RWPE1 (cell line): Measurements from ENCODE around the gene HHIP.

ENCODE experiments used
- CTCF ChIA-PET: fragments of 350-600 bp; sonication (Branson Sonifier 250); formaldehyde crosslinking; extraction: SDS; loops from one replicate; lab custom pipeline; 2021; lab: Yijun Ruan, JAX
- POLR2A ChIA-PET: fragments of 400-600 bp; formaldehyde crosslinking; extraction: SDS; loops from one replicate; lab custom pipeline; 2020; ENCODE audit warnings: antibody characterized with exemption; ENCODE audit not compliant: low non-redundant PET; lab: Yijun Ruan, JAX
- DNase-seq: peaks from one replicate; pipeline ENCODE4 v3.0.0; 2012; ENCODE audit warnings: low spot score
- H3K27ac ChIP-seq: fragments of 450-650 bp; 2 replicates; pipeline ENCODE4 v1.5.1; 2017
- TF ChIP-seq, protein P1 (sequence below): fragments of 450-650 bp; conservative IDR thresholded peaks from 2 replicates; pipeline ENCODE4 v1.5.1; 2017; ENCODE audit warnings: low read depth, mild to moderate bottlenecking

Gene HHIP

DNA sequence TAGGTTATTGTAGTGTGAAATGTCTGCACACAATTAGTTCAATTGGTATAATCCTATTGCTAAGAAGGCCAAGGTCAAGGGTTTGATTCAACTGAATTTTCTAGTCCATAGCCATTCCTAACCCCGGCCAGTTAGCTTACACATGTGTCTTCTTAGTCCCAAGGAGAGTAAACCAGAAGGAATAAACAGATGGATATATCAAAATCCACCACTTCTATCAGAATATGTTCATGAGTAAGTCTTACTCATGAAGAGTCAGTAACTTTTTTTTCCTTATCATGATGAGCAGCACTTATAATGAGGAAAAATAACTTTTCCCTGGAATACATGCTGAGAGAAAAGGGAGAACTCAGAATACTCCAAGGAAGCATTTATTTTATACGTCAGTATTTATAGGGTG, 9.5 kb downstream of the HHIP start:
- POLR2A ChIA-PET = no interaction called here

DNA sequence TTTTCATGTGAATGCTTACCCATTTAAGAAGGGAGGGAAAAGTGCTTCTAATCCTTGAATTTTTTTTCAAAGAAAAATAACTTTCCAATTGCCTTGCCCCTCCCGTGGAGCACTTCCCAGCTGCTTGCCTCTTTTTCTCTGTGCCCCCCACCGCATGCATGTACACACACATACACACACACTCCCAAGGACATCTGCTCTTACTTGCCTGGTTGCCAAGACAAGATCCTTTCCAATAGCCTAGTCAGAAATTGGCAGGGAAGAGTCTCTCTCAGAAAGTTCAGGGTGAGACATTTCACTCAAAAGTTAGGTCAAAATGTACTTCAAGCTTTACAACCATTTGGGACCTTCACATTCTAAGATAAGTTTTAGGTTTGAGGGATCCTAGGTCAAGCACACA, 10.9 kb downstream of the HHIP start:
- no peak overlapping the region for H3K27ac ChIP-seq
- TF ChIP-seq, protein P1, sequence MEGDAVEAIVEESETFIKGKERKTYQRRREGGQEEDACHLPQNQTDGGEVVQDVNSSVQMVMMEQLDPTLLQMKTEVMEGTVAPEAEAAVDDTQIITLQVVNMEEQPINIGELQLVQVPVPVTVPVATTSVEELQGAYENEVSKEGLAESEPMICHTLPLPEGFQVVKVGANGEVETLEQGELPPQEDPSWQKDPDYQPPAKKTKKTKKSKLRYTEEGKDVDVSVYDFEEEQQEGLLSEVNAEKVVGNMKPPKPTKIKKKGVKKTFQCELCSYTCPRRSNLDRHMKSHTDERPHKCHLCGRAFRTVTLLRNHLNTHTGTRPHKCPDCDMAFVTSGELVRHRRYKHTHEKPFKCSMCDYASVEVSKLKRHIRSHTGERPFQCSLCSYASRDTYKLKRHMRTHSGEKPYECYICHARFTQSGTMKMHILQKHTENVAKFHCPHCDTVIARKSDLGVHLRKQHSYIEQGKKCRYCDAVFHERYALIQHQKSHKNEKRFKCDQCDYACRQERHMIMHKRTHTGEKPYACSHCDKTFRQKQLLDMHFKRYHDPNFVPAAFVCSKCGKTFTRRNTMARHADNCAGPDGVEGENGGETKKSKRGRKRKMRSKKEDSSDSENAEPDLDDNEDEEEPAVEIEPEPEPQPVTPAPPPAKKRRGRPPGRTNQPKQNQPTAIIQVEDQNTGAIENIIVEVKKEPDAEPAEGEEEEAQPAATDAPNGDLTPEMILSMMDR = no peak
- DNase-seq = no peak
- POLR2A ChIA-PET = no interaction called here
- CTCF ChIA-PET = no interaction called here

More for the DNA sequence above, 9.5 kb downstream of the HHIP start:
- CTCF ChIA-PET = interaction anchor here (0.7 kb wide), 1 partner anchor 211 kb away, joined by 5 read pairs; no protein-coding TSS in a partner anchor
- H3K27ac ChIP-seq = no peak overlapping the region
- TF ChIP-seq, protein P1 = no peak
- DNase-seq = no peak

DNA sequence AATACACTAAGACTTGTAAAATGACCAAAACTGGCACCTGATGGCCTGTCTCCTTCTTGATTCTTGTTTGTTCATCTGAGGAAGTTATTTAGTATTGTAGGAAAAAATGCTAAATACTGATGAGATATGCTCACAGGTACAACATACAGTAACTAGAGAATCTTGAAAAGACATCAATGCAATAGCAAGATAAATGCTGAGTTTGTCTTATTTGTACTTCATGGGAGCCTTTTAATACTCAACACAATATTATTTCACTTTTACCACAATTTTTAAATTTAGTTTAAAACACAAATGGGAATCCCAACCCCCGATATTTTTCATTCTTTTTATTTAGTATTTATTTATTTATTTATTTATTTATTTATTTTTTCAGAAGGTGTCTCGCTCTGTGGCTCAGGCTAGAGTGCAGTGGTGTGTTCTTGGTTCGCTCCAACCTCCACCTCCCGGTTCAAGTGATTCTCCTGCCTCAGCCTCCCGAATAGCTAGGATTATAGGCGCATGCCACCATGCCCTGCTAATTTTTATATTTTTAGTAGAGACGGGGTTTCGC, 12.1 kb downstream of the HHIP start:
- H3K27ac ChIP-seq = no peak overlapping the region
- CTCF ChIA-PET = no interaction called here

DNA sequence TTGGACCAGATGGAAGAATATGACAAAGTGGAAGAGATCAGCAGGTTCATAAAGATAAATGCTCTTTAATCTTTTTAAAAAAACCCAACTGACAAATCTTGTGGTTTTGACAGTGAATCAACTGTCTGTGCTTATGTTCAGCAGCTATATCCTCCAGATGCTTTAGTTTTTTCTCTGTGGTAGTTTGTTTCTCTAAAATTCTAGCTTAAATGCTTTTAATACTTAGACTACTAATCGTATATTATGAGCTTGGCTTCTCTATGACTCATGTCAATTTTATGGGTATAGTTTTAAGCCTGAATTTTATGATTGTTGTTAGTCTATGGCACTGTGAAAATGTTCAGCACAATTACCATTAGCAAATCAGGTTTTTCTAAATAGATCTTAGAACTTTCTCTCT, 12.9 kb downstream of the HHIP start:
- CTCF ChIA-PET = no interaction called here
- no peak overlapping the region for H3K27ac ChIP-seq
- no peak for DNase-seq
- POLR2A ChIA-PET = no interaction called here
- TF ChIP-seq, protein P1 = no peak

More for the DNA sequence above, 12.1 kb downstream of the HHIP start:
- POLR2A ChIA-PET = no interaction called here
- no peak for DNase-seq
- TF ChIP-seq, protein P1 = no peak

DNA sequence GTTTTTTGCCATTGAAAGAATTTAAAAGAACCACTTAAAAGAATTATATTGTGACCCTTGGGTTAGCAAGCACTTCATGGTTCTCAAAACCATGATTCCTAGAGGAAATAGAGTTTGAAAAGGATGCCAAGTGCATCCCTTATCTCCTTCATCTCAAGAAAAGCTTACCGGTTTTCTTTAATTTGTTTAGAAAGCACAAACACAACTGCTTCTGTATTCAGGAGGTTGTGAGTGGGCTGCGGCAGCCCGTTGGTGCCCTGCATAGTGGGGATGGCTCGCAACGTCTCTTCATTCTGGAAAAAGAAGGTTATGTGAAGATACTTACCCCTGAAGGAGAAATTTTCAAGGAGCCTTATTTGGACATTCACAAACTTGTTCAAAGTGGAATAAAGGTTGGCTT, 13.5 kb downstream of the HHIP start:
- H3K27ac ChIP-seq = no peak overlapping the region

DNA sequence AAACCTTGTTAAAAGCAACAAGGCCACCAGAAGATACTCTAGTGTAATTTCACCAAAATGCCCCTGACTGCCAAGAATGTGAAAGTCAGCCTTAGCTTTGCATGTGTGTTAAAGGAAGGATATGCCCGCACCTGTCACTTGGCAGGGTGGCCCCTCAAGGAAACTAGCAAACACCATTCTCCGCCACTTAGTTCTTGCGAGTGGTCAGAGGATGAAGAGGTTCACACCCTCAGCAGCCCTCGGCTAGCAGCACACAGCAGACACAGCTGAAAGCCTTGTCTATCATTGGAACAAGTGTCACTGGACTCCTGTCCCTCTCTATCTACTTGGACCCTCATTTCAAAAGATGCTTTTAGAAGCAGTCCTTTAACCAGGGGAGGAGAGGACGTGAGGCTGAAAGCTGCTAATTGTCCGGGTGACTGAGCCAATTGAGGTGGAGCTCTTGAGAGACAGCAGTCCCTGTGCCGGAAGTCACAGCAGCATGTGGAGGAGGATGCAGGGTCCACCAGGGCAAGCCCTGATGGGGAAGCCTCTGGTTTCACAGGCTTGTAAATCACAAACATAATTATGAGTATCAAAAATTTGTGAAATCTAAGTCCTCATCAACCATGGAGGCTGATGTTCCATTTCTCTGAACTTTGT, 18.0 kb downstream of the HHIP start:
- H3K27ac ChIP-seq = no peak overlapping the region
- ChIA-PET POLR2A (no interaction called here), CTCF (no interaction called here)
- DNase-seq = no peak
- TF ChIP-seq, protein P1 = no peak

More for the DNA sequence above, 13.5 kb downstream of the HHIP start:
- DNase-seq = no peak
- TF ChIP-seq, protein P1 = no peak
- POLR2A ChIA-PET = no interaction called here
- CTCF ChIA-PET = no interaction called here
